Measurements from ENCODE around the gene POTEI.
"Not testable (repeated sequence)": the region's sequence is repeated elsewhere in the genome, so short reads cannot be mapped to it uniquely, and the experiment has no call there.

POTEI gene

GRCh38 chr2:130491073-130491472 is 18.1 kb downstream of the POTEI start:
- not testable (repeated sequence) for DNase-seq (ENCODE audit: extremely low read depth in 1 of 2, low read depth in 1 of 2)

- not testable (repeated sequence) for DNase-seq (ENCODE audit: extremely low read depth in 1 of 2, low read depth in 1 of 2)
Observed at GRCh38 chr2:130455413-130455812, 53.7 kb downstream of the POTEI start.

GRCh38 chr2:130454712-130455083 is 54.4 kb downstream of the POTEI start:
- not testable (repeated sequence) for DNase-seq (ENCODE audit: extremely low read depth in 1 of 2, low read depth in 1 of 2)

- not testable (repeated sequence) for DNase-seq (ENCODE audit: extremely low read depth in 1 of 2, low read depth in 1 of 2)
Observed at GRCh38 chr2:130453955-130454711, 55.0 kb downstream of the POTEI start.

- not testable (repeated sequence) for DNase-seq (ENCODE audit: extremely low read depth in 1 of 2, low read depth in 1 of 2)
Observed at GRCh38 chr2:130452897-130453296, 56.2 kb downstream of the POTEI start.

GRCh38 chr2:130451823-130452222 is 57.3 kb downstream of the POTEI start:
- DNase-seq (ENCODE audit: extremely low read depth in 1 of 2, low read depth in 1 of 2) = not testable (repeated sequence)

- not testable (repeated sequence) for DNase-seq (ENCODE audit: extremely low read depth in 1 of 2, low read depth in 1 of 2)
Observed at GRCh38 chr2:130451278-130451677, 57.9 kb downstream of the POTEI start.

- not testable (repeated sequence) for DNase-seq (ENCODE audit: extremely low read depth in 1 of 2, low read depth in 1 of 2)
Observed at GRCh38 chr2:130450366-130450765, 58.8 kb downstream of the POTEI start.

GRCh38 chr2:130427631-130428030 is 81.5 kb downstream of the POTEI start:
- DNase-seq (ENCODE audit: extremely low read depth in 1 of 2, low read depth in 1 of 2) = not testable (repeated sequence)

- DNase-seq (ENCODE audit: extremely low read depth in 1 of 2, low read depth in 1 of 2) = not testable (repeated sequence)
Observed at GRCh38 chr2:130418845-130419244, 90.3 kb downstream of the POTEI start.

GRCh38 chr2:130416693-130417092 is 92.4 kb downstream of the POTEI start:
- DNase-seq (ENCODE audit: extremely low read depth in 1 of 2, low read depth in 1 of 2) = not testable (repeated sequence)

Data from activated CD8-positive, alpha-beta memory T cell treated with anti-CD3 and anti-CD28 coated beads for 1 hour (primary cell).